ENCODE measurements around the gene TARS2. TPM values are rescaled to one million over a fixed set of nuclear protein-coding genes. Genes with fewer than 3 reads are reported as not detected.

TARS2 gene
- total RNA-seq (ENCODE audit: low replicate concordance) = 13.5 and 14.0 TPM in 2 replicates

GRCh38 chr1:150486966-150487762 lies at the start of gene TARS2:
Gene TARS2, plus strand, starts transcription at chr1:150487419. Its CDS starts 32 bp downstream, at chr1:150487451.

GRCh38 chr1:150507912-150508864 lies 21.0 kb downstream of the TARS2 start, which contains the start of gene ECM1:
Gene ECM1, plus strand, starts transcription at chr1:150508109. Its CDS starts 101 bp downstream, at chr1:150508210.

GRCh38 chr1:150515328-150516049 lies 28.3 kb downstream of the TARS2 start, which contains the start of gene FALEC:
Gene FALEC, plus strand, starts transcription at chr1:150515752.

GRCh38 chr1:150548632-150549495 lies 61.6 kb downstream of the TARS2 start, which contains the start of gene ADAMTSL4:
Gene ADAMTSL4, plus strand, starts transcription at chr1:150549408. Its CDS starts 2,881 bp downstream, at chr1:150552289.

Other genes with a start within 250 kb of the TARS2 start
- gene CA14, start 229.6 kb upstream of the TARS2 start, total RNA-seq (ENCODE audit: low replicate concordance) = not detected in 2 replicates
- 88.9 and 92.4 TPM in 2 replicates for gene APH1A, start 218.4 kb upstream of the TARS2 start, total RNA-seq (ENCODE audit: low replicate concordance)
- gene C1orf54, start 214.6 kb upstream of the TARS2 start, total RNA-seq (ENCODE audit: low replicate concordance) = 60.8 and 66.7 TPM in 2 replicates
- gene CIART, start 204.9 kb upstream of the TARS2 start, total RNA-seq (ENCODE audit: low replicate concordance) = 2.9 and 4.2 TPM in 2 replicates
- gene MRPS21, start 193.6 kb upstream of the TARS2 start, total RNA-seq (ENCODE audit: low replicate concordance) = 84.2 and 132 TPM in 2 replicates
- 26.4 and 32.3 TPM in 2 replicates for gene PRPF3, start 165.9 kb upstream of the TARS2 start, total RNA-seq (ENCODE audit: low replicate concordance)
- gene RPRD2, start 123.3 kb upstream of the TARS2 start, total RNA-seq (ENCODE audit: low replicate concordance) = 4.1 TPM in 2 replicates
- gene ECM1, start 20.7 kb downstream of the TARS2 start, total RNA-seq (ENCODE audit: low replicate concordance) = 7.6 and 8.4 TPM in 2 replicates
- 0.23 and 0.70 TPM in 2 replicates for gene FALEC, start 28.3 kb downstream of the TARS2 start, total RNA-seq (ENCODE audit: low replicate concordance)
- gene ADAMTSL4, start 62.0 kb downstream of the TARS2 start, total RNA-seq (ENCODE audit: low replicate concordance) = 1.4 and 3.4 TPM in 2 replicates
- 217 TPM in 2 replicates for gene MCL1, start 92.2 kb downstream of the TARS2 start, total RNA-seq (ENCODE audit: low replicate concordance)
- 26.9 and 66.2 TPM in 2 replicates for gene ENSA, start 142.2 kb downstream of the TARS2 start, total RNA-seq (ENCODE audit: low replicate concordance)
- gene GOLPH3L, start 209.7 kb downstream of the TARS2 start, total RNA-seq (ENCODE audit: low replicate concordance) = 7.1 and 8.2 TPM in 2 replicates
- gene HORMAD1, start 233.5 kb downstream of the TARS2 start, total RNA-seq (ENCODE audit: low replicate concordance) = not detected in 2 replicates

All from smooth muscle cell of the coronary artery (primary cell).